HG03457 (cell line): Measurements from ENCODE around the gene NEGR1.

Experiments
- ATAC-seq: cut with Tn5 transposase; IDR thresholded peaks from one replicate; pipeline ENCODE4 v1.9.1; 2021; ENCODE audit warnings: moderate number of reproducible peaks; ENCODE audit not compliant: unreplicated experiment

NEGR1 gene

GRCh38 chr1:72122099-72122880, 160.0 kb downstream of the NEGR1 start:
- ATAC-seq, result no peak

DNA sequence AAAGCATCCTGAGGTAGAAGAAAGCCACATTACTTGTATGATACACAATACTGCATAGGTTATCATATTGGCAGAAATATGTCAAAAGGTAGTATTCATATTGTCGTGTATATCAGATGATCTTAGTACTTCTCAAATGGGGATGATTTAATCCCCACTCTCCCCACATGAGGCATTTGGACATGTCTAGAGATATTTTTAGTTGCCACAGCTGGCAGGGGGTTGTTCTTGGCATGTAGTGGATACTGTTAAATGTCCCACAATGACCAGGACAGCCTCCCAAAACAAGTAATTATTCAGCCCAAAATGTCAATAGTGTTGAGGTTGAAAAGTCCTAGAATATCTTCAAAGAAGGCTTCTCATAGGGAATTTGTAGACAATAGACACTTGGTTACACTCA, 162.8 kb downstream of the NEGR1 start:
- no peak for ATAC-seq

GRCh38 chr1:72117621-72118020, 164.7 kb downstream of the NEGR1 start:
- ATAC-seq, result no peak

DNA sequence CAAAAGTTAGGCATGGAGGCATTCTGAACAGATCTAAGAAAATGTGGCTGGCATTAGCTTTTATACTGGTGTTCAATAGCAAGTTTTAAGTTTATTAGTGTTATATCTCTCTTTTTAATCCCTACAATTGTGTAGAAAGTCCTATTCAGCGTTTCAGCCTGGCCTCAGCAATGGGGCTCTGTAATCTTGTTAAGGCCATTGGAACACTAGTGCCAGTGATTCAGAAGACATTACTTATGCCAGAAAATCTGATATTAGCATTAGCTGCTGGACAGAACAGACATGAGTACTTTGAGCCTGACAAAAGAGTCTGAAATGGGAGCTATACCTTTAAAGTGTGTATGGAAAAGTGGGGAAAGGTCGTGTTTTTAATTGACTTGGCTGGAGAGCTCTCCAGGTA, 167.0 kb downstream of the NEGR1 start:
- ATAC-seq, result no peak

DNA sequence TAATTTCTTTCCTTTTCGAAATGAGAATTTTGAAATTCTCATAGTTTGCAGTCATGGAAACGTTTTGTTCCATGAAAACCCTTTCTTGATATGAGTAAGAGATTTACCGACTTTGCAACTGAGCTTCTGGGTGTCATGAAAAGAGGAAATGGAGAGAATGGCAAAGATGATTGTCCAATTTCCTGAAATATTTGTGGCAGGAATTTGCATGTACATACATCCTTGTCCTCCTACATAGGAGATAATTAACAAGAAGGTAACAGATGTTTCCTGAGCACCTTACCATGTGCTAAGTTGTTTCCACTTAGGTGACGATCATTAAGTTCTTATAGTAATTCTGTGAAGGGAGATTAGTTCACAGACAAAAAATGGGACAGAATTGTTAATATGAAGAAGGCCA, 170.7 kb downstream of the NEGR1 start:
- ATAC-seq, result no peak

DNA sequence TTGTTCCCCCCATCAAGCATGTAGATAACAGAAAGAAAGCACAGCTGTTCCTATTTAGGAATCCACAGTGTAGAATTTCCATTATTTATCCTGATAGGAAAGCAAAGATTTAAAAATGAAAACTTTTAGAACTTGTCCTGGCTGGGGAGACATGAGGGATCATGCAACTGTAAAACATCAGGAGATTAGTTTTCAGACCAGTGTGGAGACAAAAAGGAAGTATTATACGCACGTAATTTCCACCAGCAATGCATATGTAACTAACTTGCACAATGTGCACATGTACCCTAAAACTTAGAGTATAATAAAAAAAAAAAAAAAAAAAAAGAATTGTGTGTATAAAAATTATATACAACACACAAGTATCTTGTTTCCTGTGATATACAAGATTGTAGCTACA, 172.4 kb downstream of the NEGR1 start:
- ATAC-seq, result no peak

- ATAC-seq, result no peak
These were observed 177.1 kb downstream of the NEGR1 start for GRCh38 chr1:72105201-72105600.

DNA sequence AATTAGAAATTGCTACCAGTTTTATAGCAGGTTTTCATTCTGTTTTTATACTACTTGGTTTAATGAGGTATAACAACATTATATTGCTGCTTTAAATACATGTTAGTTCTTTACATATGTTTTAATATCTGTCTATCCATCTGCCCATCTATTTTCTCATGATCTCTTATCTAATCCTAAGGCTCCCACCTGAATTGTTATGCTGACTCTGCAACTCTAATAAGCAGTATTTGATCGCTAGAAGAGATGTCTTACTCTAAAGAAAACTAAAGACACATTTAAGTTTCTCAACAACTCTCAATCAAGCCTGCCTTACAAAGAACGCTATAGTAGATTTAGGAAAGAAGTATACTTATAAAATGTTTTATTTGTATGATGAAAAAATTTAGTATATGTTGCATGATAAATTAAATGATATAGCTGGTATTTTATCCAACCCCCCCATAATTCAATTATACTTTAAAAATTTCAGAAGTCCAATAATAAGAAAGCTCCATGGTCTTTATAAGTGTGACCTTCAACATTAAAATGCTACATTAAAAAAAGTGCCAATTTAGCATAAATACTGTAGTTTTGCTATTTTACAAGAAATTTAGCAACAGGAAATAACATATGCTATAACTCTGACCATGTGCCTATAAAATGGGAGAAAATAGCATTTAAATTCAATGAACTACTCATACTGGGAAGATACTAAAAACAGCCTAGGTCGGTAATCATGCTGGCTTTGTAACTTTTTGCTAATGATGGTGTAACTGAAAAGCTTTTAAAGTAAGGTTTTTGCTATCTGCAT, 180.3 kb downstream of the NEGR1 start:
- ATAC-seq, result no peak

DNA sequence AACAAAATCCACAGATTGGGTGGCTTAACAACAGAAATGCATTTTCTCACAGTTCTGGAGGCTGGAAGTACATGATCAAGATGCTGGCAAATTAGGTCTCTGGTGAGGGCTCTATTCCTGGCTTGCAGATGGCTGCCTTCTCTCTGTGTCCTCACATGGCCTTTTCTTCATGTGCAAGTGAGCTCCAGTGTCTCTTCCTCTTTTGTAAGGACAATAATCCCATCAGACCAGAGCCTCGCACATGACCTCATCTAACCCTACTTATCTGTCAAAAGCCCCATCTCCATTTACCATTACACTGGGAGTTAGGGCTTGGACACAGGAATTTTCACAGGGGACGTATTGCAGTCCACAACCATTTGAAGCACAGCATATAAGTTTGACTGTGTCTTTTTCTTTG, 181.6 kb downstream of the NEGR1 start:
- no peak for ATAC-seq

- ATAC-seq, result no peak
These were observed 184.3 kb downstream of the NEGR1 start for GRCh38 chr1:72097851-72098570.

DNA sequence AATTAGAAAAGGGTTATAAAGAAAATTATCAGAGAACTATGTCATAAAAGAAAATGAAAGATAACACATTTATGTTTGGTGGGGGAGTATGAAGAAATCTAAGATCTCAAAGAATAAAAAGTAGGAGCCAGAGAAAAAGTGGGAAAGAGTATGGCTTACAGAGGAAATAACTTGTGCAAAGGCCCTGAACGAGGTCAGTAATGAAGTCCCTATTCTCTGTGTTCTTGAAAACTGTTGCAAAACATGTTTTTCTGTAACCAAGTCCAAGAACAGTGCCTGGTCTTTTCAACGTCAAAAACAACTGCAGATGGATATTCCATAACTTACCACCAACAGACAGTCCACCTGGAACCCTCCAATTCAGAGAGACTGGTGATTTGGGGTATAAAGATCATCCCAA, 188.1 kb downstream of the NEGR1 start:
- ATAC-seq, result no peak

GRCh38 chr1:72086394-72086793, 195.9 kb downstream of the NEGR1 start:
- no peak for ATAC-seq

- ATAC-seq, result no peak
These were observed 206.9 kb downstream of the NEGR1 start for GRCh38 chr1:72075425-72075824.

DNA sequence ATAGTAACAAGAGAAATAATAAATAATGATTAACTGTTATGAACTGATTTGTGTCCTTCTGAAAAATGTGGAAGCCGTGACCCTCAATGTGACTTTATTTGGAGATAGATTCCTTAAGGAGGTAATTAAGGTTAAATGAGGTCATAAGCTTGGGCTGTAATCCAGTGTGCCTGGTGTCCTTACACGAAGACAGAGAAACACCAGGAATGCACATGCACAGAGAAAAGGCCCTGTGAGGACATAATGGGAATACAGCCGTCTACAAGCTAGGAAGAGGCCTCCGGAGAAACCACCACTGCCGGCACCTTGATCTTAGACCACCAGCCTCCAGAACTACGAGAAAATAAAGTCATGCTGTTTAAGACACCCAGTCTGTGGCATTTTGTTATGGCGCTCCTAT, 215.9 kb downstream of the NEGR1 start:
- no peak for ATAC-seq

DNA sequence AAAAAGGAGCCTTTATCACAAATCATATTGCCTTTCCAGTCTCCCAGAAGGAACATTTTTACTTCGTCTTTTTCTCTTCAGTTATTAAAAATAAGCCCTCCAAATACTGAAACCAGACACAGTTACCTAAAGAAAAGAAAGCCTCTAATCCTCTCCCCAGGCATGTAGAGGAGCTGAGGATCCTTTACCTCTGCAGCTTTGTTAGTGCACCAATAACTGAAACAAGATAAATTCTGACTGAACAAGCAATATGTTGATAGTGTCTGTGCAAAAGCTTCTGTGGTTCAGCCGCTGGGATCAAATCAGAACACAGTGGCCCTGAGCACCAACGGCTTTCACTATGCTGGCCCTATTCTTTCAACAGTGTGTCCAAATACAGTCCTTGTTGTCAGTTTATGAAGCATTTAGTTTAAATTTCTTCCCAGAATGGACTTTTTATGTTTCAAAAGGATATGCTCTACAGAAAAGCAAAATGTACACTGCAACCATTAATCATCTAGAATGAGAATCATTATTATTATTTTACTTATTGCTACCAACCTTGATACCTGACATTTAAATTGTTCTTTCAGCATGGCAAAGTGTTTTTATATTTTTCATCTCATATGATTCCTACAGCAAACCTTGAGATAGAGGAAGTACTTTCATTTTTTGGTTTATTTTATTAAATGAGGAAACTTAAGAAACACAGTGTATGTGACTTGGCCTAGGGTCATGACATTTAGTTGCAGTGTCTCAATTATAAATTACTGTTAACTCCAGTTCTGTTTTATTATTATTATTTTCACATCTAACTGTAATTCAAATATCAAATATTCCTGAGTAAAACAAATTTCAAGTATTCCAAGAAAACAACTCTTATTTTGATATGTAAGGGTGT, 217.9 kb downstream of the NEGR1 start:
- ATAC-seq, result no peak

DNA sequence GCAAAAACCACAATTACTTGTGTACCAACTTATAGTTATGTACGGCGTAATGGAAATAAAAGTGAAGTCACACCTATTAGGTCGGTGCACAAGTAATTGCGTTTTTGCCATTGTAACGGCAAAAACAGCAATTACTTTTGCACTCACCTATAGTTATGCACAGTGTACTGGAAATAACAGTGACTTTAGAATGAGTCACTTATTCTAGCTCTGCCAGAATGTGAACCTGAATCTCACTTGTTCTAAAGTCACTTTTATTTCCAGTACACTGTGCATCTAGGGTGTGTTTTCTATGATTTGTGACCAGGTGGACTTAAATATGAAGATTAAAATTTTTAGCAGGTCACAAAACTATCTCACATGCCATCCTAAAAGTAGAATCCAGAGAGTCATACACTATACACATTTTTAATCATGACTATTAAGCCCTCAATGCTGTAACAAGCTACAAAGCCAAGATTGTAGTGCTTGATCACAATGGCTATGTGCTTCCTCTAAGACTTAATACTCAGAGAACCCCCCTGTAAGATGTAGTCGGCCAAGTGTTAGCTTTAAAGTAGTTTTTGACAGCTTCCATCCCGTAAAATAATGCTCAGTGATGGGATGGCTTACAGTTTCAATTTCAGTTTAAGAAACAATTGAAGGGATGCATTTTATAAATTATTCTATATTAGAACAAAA, 218.8 kb downstream of the NEGR1 start:
- no peak for ATAC-seq

DNA sequence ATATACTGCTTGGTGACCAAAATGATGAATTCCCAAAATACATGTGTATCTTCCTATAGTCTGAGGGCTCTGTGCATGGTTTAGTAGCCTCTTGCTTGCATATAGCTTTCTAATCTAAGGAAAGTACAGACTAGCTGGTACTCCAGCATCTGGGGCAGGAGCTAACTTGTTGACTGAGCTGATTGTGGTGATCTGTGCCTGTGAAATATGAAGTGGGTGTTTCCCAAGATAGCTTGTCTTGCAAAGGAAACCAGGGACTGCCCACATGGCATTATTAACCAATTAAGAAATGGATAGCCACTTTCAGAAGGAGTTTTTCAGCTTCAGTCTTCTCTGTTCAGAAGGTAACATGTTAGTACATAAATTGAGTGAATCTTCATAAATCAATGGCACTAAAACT, 219.8 kb downstream of the NEGR1 start:
- no peak for ATAC-seq

- no peak for ATAC-seq
These were observed 221.7 kb downstream of the NEGR1 start for GRCh38 chr1:72060466-72061245.

DNA sequence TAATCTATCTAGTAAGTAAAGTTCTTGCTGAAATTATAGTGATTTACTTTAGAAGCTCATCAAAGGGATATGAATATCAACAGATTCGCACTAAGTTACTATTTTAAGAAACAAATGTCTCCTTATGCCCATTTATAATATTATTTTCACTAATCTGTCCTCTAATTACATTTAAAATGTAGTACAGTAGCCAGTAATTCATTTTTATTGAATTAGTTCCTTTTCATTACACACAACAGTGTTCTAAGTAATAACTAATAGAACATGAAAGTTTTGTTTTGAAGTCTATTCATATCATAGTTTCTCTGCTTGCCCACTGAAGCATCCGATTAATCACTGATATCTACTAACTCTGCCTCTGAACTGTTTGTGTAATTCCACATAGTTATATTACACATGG, 225.8 kb downstream of the NEGR1 start:
- ATAC-seq, result no peak
